ENCODE results near the gene PITPNC1.
"Not testable (repeated sequence)": the region's sequence is repeated elsewhere in the genome, so short reads cannot be mapped to it uniquely, and the experiment has no call there.

Gene PITPNC1

DNA sequence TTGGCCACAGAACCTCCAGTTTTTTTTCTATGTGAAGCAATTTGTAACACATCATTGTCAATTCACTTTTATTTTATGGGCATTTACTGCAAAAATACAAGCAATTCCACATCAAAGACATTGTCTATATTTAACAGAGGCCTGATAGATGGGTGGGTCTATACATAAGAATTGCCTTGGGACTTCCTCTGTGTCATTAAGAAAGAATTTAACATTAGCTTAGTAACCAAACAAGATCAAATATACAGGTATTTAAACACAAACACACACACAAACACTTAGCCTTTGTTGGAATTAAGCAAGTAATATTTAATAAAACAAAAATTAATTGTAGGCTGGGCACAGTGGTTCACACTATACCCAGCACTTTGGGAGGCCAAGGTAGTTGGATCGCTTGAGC is 4.3 kb upstream of the PITPNC1 start:
- DNase-seq: no peak

DNA sequence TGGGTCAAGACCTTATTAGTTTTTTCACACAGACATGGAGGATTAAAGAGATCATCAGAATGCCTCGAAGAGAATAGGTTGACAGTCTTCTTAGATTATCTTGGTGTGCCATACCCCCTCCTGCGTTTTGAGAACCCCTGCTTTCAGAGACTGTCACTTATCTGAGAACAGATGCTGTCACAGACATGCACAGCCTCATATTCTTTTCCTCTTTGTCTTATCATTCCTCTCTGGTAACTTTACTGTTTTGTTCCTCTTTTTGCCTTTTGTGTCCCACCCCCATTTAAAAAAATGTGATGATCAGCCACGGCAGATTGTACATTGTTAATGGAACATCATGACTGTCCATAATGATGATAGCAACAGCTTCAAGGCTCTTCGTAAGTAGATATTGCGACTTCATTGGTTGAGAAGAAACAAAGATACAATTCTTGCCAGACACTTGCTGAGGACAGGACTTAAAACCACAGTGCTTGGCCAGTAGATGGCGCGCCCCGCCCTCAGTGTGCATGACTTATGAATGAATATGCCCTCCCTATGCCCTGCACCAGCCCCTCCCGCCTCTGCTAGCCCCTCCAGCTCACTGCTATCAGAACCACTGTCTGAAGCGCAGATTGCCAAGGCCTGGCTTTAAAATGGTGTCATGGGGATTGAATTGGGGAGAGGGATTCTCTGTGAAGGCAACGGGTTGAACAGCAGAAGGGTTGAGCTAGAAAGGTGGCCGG is 2.6 kb upstream of the PITPNC1 start:
- peak; percentile 93 for DNase-seq

DNA sequence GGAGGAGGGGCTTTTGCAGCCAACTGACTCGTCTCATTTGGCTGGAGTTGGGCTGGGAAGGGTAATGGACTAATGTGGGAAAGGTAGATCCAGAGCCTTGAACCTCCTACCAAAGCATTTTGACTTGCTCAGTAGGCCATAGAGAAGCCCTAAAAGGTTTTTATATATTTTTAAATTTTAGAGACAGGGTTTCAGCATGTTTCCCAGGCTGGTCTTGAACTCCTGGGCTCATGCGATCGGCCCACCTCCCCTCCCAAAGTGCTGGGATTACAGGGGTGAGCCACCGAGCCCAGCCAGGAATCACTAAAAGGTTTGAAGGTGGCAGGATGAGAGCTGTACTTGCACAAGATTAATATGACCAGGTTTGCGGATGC is 2.0 kb upstream of the PITPNC1 start:
- DNase-seq: no peak

DNA sequence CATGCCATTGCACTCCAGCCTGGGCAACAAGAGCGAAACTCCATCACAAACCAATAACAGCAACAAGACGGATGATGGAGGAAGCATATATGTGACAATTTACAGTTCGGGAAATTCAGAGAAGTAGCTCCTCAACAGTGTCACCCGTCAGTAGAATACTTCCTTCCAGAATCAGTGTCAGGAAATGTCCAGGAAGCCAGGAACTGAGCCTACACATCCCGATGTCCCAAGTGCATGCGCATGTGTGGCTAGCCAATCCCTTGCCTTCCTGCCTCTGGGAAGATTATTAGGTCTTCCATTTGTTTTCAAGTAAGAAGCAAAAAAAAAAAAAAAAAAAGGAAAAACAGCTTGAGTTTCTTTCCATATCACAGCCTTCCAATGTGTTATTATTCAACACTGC is 1.4 kb upstream of the PITPNC1 start:
- no peak for DNase-seq

DNA sequence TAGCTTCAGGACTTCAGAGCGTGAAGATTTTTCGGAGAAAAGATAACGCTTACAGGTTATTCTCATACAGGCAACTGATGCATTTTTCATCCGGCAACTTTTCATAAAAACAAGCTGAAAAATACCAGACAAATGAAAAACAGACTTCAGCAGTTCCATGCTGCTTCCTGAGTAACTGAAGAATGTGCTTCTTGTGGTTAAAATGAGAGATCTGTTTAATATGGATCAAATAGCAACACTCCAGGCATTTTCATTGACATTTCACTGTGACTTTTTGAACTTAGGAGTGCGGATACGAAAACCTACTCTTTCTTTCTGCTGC is 705 bp upstream of the PITPNC1 start:
- DNase-seq: no peak

DNA sequence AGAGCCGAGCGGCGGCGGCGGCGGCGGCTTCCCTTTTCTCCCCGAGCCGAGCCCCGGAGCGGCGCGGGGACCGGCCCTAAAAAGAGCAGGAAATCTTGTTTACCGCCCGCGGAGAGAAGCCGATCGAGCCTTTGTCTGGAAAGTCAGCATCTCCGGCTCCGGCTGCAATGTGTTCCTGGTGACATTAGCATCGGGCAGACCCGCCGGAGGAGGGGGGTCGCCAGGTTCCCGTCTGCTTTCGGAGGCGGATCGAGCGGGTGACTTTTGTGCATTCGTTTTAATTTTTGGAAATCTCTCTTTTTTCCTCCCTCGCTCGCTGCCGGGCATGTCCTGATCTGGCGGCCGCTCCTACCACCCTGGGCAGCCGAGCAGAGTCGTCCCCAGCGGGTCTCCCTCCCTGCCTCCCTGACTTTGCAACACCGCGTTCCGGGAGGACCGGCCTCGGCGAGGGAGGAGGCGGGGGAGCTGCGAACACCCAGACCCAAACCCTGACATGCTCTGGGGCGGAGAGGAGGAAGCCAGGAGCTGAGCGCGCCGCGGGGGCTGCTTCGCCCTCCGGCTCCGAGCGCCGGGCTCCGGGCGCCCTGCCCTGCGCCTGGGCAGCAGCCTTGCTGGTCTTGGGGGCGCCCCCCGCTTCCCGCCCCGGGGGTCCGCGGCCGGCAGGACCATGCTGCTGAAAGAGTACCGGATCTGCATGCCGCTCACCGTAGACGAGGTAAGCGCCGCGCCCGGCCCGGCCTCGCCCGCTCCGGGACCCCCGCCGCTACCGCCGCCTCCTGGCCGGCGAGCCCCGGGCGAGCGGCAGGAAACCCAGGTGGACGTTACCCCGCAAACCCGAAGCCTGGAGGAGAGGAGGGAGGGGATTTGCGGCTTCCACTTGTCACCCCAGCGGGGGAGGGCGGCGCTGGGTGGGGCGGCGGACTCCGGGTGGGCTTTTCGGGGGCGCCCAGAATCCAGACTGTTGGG is 690 bp downstream of the PITPNC1 start:
- DNase-seq: peak; percentile 72

DNA sequence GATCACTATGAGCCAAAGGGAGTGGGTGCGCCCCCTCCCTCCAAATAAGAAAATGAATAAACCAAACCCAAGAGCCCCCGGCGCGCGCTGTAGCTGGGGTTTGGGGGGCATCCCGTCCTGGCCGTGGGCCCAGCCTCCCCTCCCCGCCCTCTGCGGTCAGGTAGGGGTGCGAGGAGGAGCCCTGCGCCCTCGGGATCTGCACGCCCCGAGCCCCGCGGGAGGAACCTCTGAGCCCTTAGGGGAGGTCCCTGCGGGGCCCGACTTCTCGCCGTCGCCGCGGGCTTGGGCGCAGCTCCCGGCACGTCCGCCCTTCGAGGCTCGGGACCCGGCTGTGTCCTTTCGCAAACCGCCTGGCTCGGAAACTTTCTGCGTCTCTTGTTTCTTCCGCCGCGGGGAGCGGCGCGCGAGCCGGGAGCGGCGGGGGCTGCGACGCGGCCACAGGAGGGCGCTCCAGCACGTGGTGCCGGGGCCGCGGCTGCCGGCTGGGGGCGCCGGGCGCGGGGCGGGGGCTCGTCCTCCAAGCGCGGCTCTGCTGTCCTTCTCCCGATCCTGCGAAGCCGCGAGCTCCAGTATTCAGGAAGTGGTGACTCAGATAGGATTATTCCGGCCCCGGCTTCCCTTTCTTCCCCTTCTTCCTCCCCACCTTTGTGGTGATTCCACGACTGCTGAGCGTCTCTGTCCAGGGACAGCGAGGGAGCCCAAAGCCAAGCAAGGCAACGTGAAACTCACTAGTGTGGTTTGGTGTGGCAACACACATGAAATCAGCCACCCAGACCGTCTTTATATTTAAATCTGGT is 1.6 kb downstream of the PITPNC1 start:
- DNase-seq: peak; percentile 83

DNA sequence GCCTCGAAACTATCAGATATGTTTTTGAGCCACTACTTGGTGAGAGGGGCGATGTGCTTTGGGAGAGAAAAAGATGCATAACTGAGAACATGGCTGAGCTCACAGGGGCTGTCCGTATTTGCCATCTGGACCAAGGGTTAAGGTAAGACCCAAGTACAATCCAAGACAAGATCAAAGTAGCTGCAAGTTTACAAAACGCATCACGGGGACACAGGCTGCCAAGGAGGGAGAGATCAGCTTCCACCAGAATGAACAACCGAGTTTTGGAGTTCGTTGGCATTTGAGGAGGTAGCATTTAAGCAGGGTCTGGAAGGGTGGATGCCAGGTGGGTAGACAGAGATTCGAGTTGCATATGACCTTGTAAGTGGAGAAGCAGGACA is 2.2 kb downstream of the PITPNC1 start:
- DNase-seq: no peak

DNA sequence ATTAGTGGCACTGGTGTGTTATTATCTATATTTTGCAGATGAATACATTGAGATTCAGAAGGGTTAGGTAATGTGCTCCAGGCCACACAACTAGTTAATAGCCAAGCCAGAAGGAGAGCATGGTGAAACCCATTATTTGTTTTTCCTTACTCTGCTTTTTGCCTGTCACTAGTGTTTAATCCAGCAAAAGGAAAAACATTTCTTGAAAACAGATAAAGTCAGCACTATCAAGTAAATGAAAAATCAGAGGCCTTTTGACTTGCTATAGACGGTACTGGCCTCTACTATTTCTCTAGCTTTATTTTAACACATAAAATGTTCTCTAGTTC is 4.8 kb downstream of the PITPNC1 start:
- DNase-seq: no peak

DNA sequence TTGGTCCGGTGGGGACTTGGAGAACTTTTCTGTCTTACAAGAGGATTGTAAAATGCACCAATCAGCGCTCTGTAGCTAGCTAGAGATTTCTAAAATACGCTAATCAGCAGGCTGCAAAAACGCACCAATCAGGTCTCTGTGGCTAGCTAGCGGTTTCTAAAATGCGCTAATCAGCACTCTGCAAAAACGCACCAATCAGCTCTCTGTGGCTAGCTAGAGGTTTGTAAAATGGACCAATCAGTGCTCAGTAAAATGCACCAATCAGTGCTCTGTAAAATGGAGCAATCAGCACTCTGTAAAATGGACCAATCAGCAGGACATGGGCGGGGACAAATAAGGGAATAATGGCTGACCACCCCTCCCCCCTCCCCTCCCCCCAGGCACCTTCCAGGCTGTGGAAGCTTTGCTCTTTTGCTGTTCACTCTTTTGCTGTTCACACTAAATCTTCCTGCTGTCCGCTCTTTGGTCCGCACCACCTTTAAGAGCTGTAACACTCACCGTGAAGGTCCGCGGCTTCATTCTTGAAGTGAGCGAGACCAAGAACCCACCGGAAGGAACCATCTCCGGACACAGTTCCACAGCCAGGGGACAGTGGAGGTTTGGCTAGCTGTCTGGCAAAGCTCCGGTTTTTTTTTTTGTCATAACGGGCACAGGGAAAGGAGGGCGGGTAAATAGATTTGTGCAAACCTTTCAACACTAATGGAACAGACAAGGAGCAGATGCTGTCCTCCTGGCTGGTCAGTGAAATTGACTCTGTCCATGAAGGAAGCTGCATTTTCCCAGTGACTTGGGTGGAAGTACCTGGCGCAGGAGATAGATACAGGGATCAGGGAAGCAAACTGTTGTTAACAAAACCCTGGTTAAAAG is 8.3 kb downstream of the PITPNC1 start:
- DNase-seq: no peak

DNA sequence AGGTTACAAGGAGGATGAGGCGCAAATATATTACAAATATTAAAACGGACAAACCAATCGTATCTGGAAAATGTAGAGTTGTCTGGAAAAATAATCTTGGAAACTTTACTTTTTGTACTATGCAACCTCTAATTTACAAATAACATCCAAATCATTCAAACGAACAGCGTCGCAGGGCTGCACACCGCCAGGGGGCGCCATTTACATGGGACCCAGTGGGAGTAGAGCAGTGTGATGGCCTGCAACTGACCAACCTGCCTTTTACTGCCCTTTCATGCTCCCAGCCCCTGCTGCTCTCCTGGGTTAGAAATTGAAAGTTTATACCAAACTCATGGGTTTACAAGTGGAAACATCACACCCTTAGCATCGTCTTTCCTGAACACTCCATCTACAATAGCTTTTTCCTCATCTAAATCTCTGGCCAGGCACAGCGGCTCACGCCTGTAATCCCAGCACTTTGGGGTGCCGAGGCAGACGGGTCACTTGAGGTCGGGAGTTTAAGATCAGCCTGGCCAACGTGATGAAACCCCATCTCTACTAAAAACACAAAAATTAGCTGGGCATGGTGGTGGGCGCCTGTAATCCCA is 10.0 kb downstream of the PITPNC1 start:
- DNase-seq: peak; percentile 82

DNA sequence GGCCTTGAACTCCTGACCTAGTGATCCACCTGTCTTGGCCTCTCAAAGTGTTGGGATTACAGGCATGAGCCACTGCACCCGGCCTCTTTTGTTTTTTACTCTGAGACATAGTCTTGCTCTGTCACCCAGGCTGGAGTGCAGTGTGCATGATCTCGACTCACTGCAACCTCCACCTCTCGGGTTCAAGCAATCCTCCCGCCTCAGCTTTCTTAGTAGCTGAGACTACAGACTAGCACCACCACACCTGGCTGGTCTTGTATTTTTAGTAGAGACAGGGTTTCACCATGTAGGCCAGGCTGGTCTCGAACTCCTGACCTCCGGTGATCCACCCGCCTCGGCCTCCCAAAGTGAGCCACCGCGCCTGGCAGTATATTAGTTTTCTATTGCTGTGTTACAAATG is 11.5 kb downstream of the PITPNC1 start:
- not testable (repeated sequence) for DNase-seq

DNA sequence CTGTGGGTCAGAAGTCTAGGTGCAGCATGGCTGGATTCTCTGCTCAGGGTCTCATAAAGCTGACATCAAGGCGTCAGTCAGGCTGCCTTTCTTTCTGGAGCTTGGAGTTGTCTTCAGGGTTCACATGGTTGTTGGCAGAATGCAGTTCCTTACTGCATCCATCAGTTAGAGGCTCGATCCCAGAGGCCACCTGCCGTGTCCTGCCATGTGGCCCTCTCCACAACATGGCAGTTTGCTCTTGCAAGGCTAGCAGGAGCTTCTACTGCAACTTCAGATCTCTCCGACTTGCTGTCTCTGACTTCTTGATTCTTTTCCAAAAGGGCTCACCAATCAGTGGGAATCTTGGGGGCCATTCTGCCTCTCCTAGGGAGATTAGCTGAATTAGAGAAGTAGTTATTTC is 11.9 kb downstream of the PITPNC1 start:
- no peak for DNase-seq

DNA sequence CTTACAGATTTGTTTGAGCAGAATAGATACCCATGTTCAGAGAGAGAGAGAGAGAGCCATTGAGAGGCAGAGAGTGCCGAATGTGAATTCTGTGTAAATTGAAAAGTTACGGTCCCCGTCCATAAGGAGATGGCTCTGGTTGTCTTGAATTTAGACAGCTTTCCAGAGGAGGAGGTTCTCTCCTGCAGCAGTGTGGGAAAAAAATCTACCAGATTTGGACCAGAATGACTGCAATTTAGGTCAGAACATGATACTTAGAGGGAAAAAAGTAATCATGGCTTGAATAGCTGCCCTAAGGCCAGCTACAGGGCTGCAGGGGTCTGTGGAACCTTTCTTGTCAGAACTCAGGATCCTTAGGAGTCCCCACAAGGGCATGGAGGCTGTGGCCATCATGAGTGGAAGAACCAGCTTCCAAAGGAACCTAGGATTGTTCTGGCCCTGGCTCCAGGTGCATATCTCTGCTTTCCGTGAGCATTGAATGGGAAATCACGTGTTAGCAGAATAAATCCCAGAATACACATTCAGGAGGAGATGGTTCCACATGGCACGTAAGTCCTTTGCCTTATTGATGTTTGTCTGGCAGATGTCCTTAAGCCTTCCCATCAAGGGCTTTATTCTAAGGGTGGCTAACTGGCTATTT is 13.0 kb downstream of the PITPNC1 start:
- DNase-seq: no peak

DNA sequence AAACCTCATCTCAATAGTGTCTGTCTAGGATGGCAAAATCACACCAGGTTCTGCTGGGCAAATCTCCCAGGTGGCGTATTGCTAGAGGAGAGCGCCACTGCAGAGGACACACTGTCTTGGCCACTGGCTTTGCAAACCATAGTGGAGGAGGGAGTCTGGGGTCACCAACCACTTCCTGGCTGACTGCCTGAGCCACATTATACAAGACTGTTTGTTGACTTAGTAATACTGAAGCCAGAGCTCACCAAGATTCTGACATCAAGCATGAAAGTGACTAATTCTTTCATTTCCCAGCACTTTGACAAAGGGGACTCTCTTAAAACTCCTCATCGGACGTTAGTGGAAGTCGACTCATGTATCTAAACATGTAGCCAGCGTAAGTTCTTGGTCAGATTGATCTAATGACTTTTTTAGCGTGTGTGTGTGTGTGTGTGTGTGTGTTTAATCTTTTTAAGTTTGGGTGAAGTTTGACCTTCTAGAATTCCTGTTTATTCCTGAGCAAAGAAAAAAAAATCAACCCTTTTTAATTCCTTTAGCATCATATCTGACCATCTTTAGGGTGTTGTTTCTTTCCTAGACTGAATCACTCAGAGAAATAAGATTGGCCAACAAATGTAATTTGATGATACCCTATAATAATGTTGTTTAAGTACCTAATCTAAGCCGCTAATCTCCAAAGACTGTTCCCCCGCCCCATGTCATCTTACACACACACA is 13.7 kb downstream of the PITPNC1 start:
- peak; percentile 76 for DNase-seq

DNA sequence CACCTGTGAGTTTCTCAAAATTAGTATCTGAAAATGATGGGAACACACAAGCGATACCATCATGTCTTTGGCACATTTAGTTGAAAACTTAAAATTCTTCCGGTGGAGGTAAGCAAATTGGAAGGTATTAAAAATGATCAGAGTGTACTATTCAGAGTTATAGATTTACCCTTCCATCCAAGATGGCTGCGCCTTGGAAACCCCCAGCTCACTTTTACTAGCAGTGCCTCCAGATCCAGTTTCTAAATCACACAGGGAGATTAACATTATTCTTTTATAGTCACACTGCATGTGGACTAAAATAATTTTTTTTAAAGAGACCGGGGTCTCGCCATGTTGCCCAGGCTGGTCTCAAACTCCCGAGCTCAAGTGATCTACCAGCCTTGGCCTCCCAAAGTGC is 15.0 kb downstream of the PITPNC1 start:
- peak; percentile 24 for DNase-seq

DNA sequence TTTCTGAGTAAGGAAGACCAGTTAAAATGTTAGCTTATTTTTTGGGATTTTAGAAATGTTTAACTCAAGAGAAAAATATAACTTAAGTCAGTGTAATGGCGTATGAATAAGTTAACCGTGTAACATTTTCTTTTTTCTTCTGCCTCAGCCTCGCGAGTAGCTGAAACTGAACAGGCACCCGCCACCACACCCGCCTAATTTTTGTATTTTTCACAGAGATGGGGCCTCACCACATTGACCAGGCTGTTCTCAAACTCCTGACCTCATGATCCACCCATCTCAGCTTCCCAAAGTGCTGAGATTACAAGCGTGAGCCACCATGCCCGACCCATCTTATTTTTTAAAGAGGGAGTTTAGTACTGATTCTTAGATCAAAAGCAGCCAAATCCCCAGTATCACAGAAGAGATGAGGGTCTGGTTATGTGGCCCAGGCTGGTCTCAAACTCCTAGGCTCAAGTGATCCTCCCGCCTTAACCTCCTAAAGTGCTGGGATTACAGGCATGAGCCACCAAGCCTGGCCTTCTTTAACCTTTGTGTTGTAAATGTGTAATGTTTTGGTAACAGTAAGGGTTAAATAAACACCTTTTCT is 16.8 kb downstream of the PITPNC1 start:
- no peak for DNase-seq

DNA sequence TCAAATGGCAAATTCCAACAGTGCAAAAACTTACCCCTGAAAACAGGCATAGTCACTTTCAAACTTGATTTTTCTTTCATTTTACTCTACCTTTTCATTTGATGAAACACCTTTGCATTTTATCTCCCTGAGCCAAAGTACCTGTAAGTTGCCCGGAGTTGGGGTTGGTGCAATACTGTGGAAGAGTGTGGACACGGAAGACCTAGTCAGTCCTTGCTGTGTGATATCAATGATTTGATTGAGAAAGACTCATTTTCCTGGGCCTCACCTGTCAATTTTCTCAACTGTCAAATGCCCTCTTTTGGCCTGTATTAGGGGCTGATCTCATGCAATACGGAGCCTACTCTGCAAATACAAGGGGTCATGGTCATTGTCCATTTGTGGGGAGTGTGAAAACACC is 22.6 kb downstream of the PITPNC1 start:
- DNase-seq: no peak

DNA sequence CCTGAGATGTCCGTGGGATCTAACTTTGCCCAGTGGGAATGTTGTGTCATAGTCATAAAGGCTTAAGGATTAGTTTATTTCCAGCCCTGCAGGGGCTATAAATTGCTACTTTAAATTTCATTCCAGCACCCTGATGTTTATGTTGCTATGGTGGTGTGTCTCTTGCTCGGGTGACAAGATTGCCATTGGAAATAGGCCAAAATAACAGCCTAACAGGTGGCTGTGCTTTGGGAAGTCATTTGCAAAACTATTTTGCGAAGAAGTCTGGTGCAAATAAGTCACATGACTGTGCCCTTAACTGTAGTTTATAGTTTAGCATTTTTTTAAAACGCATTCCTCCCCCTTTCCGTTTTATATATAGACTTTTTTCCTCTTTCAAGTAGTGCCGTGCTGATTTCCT is 23.1 kb downstream of the PITPNC1 start:
- no peak for DNase-seq

DNA sequence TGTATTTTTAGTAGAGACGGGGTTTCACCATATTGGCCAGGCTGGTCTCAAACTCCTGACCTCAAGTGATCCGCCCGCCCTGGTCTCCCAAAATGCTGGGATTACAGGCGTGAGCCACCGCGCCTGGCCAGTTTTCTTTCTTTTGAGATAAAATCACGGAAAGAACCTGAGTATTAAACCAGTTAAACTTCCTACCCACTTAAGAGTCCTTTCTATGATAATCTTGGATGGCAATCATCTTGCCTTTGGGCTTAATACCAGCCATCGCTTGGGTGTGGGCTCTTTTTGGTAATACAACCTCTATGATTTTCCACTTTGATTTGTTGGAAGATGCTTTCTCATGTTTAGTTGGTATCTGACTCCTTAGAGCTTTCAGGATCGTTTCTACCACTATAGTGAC is 24.0 kb downstream of the PITPNC1 start:
- no peak for DNase-seq

All from stimulated activated CD4-positive, alpha-beta T cell treated with anti-CD3 and anti-CD28 coated beads, Interleukin-15, amount 100 ng/mL, for 24 hours (primary cell).